Left lobe of liver (tissue), 2 donors: ENCODE results near the gene METTL25. TPM values are rescaled to one million over a fixed set of nuclear protein-coding genes. Genes with fewer than 3 reads are reported as not detected.
A peak's percentile ranks its signal among the peaks of the same experiment; 100 is the strongest.

Source experiments
- ATAC-seq: fragments of 200-7000 bp; cut with Tn5 transposase; one replicate; pipeline ENCODE4 v1.9.1; 2020; ENCODE audit warnings: mild to moderate bottlenecking, moderate library complexity
- DNase-seq: peaks from one replicate; pipeline ENCODE4 v3.0.0-alpha.2; 2020; ENCODE audit warnings: low spot score
- total RNA-seq: library from RNA; stranded (reverse); gene quantifications from one replicate; pipeline ENCODE4 v1.2.1, GENCODE V29; 2021
- donor health status: DM: no; HTN: no; CAD: no; lungs with moderate emphysema.
- donor health status: DM: no; HTN: yes; CAD: no.

METTL25 gene
- total RNA-seq, 1 donor from 2014 or later = 5.3 TPM

DNA sequence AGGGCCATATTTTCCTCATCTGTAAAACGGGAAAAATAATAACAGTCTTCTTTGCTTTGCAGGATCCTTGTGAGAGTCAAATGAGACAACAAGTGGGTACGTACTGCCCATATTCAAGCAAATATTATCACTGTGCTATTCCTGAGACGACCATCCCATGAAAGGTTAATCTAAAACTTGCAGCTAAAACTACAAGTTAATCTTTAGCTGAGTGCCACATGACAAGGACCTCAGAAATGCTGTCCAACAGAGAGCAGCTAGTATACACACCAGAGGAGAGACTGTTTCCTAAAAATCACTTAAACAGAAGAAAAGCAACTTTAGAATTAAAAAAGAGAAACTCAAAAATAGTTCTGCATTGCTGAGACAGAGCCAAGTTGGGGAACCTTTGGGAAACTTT, 165.7 kb downstream of the METTL25 start:
- no peak for DNase-seq
- ATAC-seq = peak; percentile 95

DNA sequence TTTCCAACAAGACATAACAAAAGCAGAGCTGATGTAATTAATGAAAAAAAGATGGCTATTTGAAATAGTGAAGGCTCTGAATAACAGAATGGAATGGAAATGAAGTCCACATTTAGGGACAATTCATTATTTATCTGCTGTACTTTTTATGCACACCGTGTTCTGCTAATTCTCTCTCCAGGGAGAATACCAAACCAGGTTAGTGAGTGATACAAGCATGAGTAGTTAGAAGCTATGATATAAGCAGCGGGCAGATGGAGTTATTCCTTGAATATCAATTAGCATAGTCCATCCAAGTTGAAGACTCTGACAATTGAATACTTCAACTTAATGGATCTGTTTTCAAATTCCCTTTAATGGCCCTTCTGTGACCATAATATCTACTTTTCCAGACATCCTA, 166.3 kb downstream of the METTL25 start:
- ATAC-seq (peak; percentile 34), DNase-seq (no peak)

DNA sequence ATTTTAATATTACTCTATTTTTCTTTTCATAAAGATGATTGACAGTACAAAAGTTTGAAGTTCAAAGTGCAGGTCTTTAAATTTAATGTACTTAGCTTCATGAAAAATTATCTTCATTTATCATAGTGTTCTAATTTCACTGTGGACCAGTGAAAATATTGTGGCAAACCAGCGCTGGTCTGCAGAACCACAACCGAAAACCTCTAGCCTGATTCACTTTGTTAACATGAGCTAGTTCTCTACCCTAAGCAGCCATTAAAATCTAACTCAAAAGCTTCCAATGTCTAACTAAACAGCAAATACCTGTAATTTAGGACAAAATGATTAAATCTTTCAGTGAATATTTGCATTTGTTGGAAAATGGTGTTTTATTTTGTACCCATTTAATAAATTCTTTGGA, 167.3 kb downstream of the METTL25 start:
- DNase-seq = no peak
- ATAC-seq = no peak

DNA sequence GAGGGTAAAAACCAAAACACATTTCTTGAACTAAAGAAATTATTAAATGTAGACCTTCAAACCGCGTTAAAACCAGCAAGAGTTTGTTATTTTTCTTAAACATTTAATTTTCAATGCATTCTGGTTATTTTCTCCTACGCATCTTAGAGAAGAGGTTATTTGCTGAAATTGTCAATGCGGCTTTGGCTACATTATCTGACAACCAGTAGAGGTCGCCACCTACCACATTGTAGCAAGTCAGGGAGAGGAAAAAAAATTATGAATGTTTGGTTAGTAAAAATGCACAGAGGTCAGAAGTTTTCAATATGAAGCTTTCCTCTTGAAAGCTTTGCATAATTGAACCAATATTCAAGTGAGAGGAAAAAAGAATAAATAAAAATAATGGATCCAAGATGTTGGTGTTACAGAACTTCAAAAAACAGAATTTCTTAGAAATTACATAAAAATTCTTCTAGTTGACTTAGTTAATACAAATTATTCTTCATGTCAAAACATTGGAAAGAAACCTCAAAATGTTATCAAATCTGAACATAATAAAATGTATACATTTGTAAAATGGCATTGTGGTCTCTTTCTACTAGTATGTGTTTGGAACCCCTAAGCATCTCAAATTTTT, 168.9 kb downstream of the METTL25 start:
- ATAC-seq = peak; percentile 72
- no peak for DNase-seq

Other genes with a start within 250 kb of the METTL25 start
- 8.7 TPM for gene CCDC59, start 142 bp upstream of the METTL25 start, total RNA-seq